Esophagus squamous epithelium (tissue), 5 donors: ENCODE measurements around the gene KCNMB3. TPM values are rescaled to one million over a fixed set of nuclear protein-coding genes. Genes with fewer than 3 reads are reported as not detected.
A peak's percentile ranks its signal among the peaks of the same experiment; 100 is the strongest.

Source experiments
- DNase-seq: peaks from one replicate; lab custom pipeline; 2025; lab: John Stamatoyannopoulos, UW
- H3K27ac ChIP-seq, 4 donors: fragments of 200-600 bp; sonication (generic); one replicate each; pipeline ENCODE4 v1.5.1; 2016 to 2019; ENCODE audit warnings: mild to moderate bottlenecking in 1 of 4
- H3K27me3 ChIP-seq, 4 donors: fragments of 200-600 bp; sonication (generic); 1 replicate in 3 of 4; 2 replicates in 1 of 4; pipeline versions ENCODE4 v1.5.1 to v1.6.0; 2017 to 2021; ENCODE audit warnings: antibody characterized with exemption in 1 of 4
- H3K36me3 ChIP-seq, 3 donors: fragments of 200-600 bp; sonication (generic); one replicate each; pipeline ENCODE4 v1.5.1; 2016 to 2019
- H3K4me1 ChIP-seq, 3 donors: fragments of 200-600 bp; sonication (generic); one replicate each; pipeline ENCODE4 v1.5.1; 2017 to 2019
- H3K4me3 ChIP-seq, 4 donors: fragments of 200-600 bp; sonication (generic); 1 replicate in 3 of 4; 2 replicates in 1 of 4; pipeline ENCODE4 v1.5.1; 2016 to 2019; ENCODE audit warnings: mild to moderate bottlenecking in 2 of 4, moderate library complexity in 1 of 4
- H3K9me3 ChIP-seq, 3 donors: fragments of 200-600 bp; sonication (generic); one replicate each; pipeline ENCODE4 v1.5.1; 2016 to 2019
- CTCF ChIP-seq, 6 experiments: fragments of 450-650 bp in 4 of 6; fragments of 200-600 bp in 2 of 6; sonication (generic) in 2 of 6; IDR thresholded peaks; one replicate each; pipeline ENCODE4 v1.5.1; 2016 to 2019; ENCODE audit warnings: antibody characterized with exemption in 6 of 6, mild to moderate bottlenecking in 4 of 6, moderate library complexity in 4 of 6
- POLR2A ChIP-seq, 4 donors: fragments of 450-650 bp; IDR thresholded peaks; one replicate each; pipeline ENCODE4 v1.6.1; 2017; ENCODE audit warnings: antibody characterized with exemption in 4 of 4, mild to moderate bottlenecking in 4 of 4, moderate library complexity in 3 of 4
- WGBS, 2 donors: methylation state at CpG; one replicate each; pipeline ENCODE4 v1.1.5; 2018; 5-methylcytosine and 5-hydroxymethylcytosine counted together
- intact Hi-C: fragments of 100-400 bp; cut with DNase I; formaldehyde crosslinking; loops from one replicate; pipeline ENCODE4 v1.15.0; 2022
- total RNA-seq, 4 donors: library from RNA; depleted of rRNA; stranded (reverse); fragments of >200 nt; gene quantifications; one replicate each; pipeline ENCODE4 v1.1.0, GENCODE V29; 2016
- donor health status: DM: yes; HTN: yes; CAD: no.

Gene KCNMB3
- total RNA-seq, 4 donors from 2014 or later = 0.15 to 1.6 (median 1.2) TPM

- Histone ChIP-seq H3K27ac (no peak overlapping the region), H3K4me3 (no peak overlapping the region), H3K4me1 (no peaks in the 10 kb centered on the region), H3K9me3 (no peaks in the 10 kb centered on the region), H3K27me3 (no peaks in the 10 kb centered on the region), H3K36me3 (no peaks in the 10 kb centered on the region)
- intact Hi-C loops = no loop called here
- 78 to 91% methylated on average over 3 of the region's 3 CpGs for WGBS, 2 donors
- TF ChIP-seq POLR2A (IDR thresholded peaks at IDR 0.05) (no peak), CTCF (IDR thresholded peaks at IDR 0.05) (peak in 2 of 6 experiments; percentile 13 to 22)
- no peak for DNase-seq
These were observed 21.5 kb upstream of the KCNMB3 start for GRCh38 chr3:179272385-179272784.

DNA sequence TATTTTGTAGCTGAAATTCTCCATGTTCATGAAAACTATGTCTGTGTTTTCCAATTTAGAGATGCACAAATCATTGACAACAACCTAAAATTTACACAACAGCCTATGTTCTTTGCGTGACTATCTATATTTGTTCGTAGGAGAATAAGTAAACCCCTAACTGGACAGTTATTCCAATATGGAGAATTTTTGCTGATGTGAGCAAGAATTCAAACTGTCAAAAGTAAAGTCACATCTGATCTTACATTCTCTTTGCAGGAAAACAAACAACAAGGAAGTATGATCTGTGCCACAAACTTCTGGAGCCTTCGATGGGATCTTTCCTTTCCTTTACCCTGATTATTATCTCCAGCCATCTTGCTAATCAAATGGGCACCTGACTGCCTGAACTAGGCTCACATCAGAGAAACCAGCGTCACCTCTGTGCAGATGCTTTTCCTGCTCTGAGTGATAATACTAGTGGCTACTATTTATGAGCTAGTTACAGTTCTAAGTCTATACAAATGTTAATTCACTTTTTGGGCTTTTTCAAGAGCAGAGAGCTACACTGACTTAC is 18.3 kb upstream of the KCNMB3 start:
- WGBS, 2 donors = 65 to 76% methylated on average over 4 of the region's 4 CpGs
- H3K9me3 ChIP-seq = no peaks in the 10 kb centered on the region
- no peaks in the 10 kb centered on the region for H3K4me1 ChIP-seq
- no peak overlapping the region for H3K27ac ChIP-seq
- intact Hi-C loops = no loop called here
- H3K4me3 ChIP-seq = no peak overlapping the region
- no peak for TF ChIP-seq CTCF (IDR thresholded peaks at IDR 0.05)
- no peak for DNase-seq
- H3K27me3 ChIP-seq = no peaks in the 10 kb centered on the region
- H3K36me3 ChIP-seq = no peaks in the 10 kb centered on the region

DNA sequence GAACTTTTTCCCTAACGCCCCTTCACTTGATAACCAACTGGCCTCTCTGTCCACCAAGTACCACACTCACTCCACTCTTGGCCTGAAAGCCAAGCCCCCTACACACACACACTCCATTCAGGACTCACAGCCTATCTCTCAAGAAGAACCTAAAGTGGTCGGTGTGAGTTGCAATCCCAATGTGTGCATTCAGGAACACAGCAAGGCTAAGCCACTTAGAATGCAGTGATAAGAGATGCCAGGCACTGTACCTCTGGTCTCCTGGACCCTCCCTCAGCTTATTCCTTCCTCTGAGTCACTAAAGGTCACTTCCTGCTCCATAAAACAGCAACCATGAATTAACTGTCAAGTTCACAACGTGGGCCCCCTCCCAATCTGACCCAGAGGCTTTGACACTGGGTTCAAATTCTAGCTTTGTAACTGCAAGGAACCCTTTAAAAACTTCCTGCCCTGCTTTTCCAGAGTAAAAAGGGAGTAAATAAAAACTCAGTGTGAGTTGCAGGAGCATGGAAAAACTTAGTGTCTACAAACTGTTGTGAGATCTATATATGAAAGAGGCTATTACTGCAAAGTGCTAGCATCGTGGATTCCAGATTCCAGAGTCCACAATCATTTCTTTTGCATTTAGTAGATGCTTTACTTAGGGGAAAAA is 17.6 kb upstream of the KCNMB3 start:
- WGBS, 2 donors = 45 to 53% methylated on average over 4 of the region's 4 CpGs
- DNase-seq = no peak
- Histone ChIP-seq H3K36me3 (no peaks in the 10 kb centered on the region), H3K4me3 (no peak overlapping the region), H3K4me1 (no peaks in the 10 kb centered on the region), H3K9me3 (no peaks in the 10 kb centered on the region), H3K27me3 (no peaks in the 10 kb centered on the region), H3K27ac (no peak overlapping the region)
- intact Hi-C loops = no loop called here
- TF ChIP-seq CTCF (IDR thresholded peaks at IDR 0.05) = no peak
- TF ChIP-seq POLR2A (IDR thresholded peaks at IDR 0.05) = no peak

GRCh38 chr3:179266701-179267211 is 15.8 kb upstream of the KCNMB3 start:
- Histone ChIP-seq H3K27me3 (no peaks in the 10 kb centered on the region), H3K4me1 (peaks cover 0 to 3% (median 0%) of the 10 kb centered on the region in 3 donors), H3K36me3 (no peaks in the 10 kb centered on the region), H3K9me3 (peaks cover 0 to 4% (median 0%) of the 10 kb centered on the region in 3 donors), H3K27ac (no peak overlapping the region), H3K4me3 (peak overlapping the region in 1 of 4 donors; percentile 22)
- 52 to 77% methylated on average over 18 to 19 of the region's 21 CpGs for WGBS, 2 donors
- TF ChIP-seq POLR2A (IDR thresholded peaks at IDR 0.05) = no peak
- intact Hi-C loops = no loop called here
- no peak for DNase-seq

DNA sequence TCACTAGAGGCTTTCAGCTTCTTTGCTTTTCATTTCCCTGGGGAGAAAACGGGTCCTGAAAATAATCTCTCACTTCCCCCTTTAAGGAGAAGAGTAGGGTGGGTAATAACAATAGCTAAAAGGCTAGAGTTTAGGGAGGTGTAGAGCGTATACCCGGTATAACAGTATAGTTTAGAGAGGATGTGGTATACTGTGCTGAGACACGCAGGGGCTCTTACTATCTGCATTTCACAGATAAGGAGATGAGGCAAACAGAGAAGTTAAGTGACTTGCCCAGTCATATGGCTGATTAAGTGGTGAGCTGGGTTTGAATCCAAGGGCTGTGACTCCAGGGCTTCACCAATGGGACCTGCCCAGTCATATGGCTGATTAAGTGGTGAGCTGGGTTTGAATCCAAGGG is 15.0 kb upstream of the KCNMB3 start:
- intact Hi-C loops = no loop called here

More for the DNA sequence above, 15.0 kb upstream of the KCNMB3 start:
- Histone ChIP-seq H3K36me3 (no peaks in the 10 kb centered on the region), H3K4me3 (no peak overlapping the region), H3K27ac (no peak overlapping the region), H3K4me1 (peaks cover 0 to 8% (median 0%) of the 10 kb centered on the region in 3 donors), H3K27me3 (no peaks in the 10 kb centered on the region), H3K9me3 (peaks cover 0 to 4% (median 0%) of the 10 kb centered on the region in 3 donors)
- WGBS, 2 donors = 75 to 76% methylated on average over 4 of the region's 4 CpGs
- DNase-seq = no peak
- no peak for TF ChIP-seq POLR2A (IDR thresholded peaks at IDR 0.05)
- TF ChIP-seq CTCF (IDR thresholded peaks at IDR 0.05) = no peak
